Measurements from ENCODE around the gene NOL6. TPM values are rescaled to one million over a fixed set of nuclear protein-coding genes. Genes with fewer than 3 reads are reported as not detected.

The NOL6 gene
- total RNA-seq, 1 donor from 2014 or later = 34.3 TPM

- Mint-ChIP-seq H3K9me3 (ENCODE audit: unreplicated experiment) (no peaks in the 10 kb centered on the region), H3K27ac (ENCODE audit: unreplicated experiment) (no peak overlapping the region), H3K27me3 (ENCODE audit: unreplicated experiment) (no peaks in the 10 kb centered on the region), H3K36me3 (ENCODE audit: unreplicated experiment) (peaks cover 4% of the 10 kb centered on the region), H3K4me1 (ENCODE audit: unreplicated experiment) (peaks cover 6% of the 10 kb centered on the region), H3K4me3 (ENCODE audit: unreplicated experiment) (no peak overlapping the region)
- no peak for DNase-seq (ENCODE audit: extremely low spot score, unreplicated experiment)
- TF ChIP-seq CTCF (IDR thresholded peaks at IDR 0.05) = no peak
Observed at GRCh38 chr9:33480976-33481375, 7.3 kb upstream of the NOL6 start.

GRCh38 chr9:33480106-33480505, 6.4 kb upstream of the NOL6 start:
- Mint-ChIP-seq H3K9me3 (ENCODE audit: unreplicated experiment) (no peaks in the 10 kb centered on the region), H3K4me3 (ENCODE audit: unreplicated experiment) (no peak overlapping the region), H3K36me3 (ENCODE audit: unreplicated experiment) (peaks cover 4% of the 10 kb centered on the region), H3K4me1 (ENCODE audit: unreplicated experiment) (peaks cover 6% of the 10 kb centered on the region), H3K27ac (ENCODE audit: unreplicated experiment) (no peak overlapping the region), H3K27me3 (ENCODE audit: unreplicated experiment) (no peaks in the 10 kb centered on the region)
- DNase-seq (ENCODE audit: extremely low spot score, unreplicated experiment) = peak; percentile 54
- no peak for TF ChIP-seq CTCF (IDR thresholded peaks at IDR 0.05)

DNA sequence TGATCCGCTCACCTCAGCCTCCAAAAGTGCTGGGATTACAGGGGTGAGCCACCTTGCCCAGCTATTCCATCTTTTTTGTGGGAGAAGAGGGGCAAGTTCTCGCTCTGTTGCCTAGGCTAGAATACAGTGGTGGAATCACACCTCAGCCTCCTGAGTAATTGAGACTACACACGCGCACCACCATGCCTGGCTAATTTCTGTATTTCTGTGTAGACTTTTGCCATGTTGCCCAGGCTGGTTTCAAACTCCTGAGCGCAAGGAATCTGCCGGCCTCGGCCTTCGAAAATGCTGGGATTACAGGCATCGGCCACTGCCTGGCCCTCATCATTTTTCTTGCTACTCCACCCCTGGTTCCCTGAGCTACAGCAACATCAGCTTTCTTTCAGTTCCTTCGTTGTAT, 2.8 kb upstream of the NOL6 start:
- peaks cover 6% of the 10 kb centered on the region for H3K36me3 Mint-ChIP-seq (ENCODE audit: unreplicated experiment)
- peak; percentile 72 for DNase-seq (ENCODE audit: extremely low spot score, unreplicated experiment)
- H3K9me3 Mint-ChIP-seq (ENCODE audit: unreplicated experiment) = no peaks in the 10 kb centered on the region
- H3K27me3 Mint-ChIP-seq (ENCODE audit: unreplicated experiment) = no peaks in the 10 kb centered on the region
- H3K4me3 Mint-ChIP-seq (ENCODE audit: unreplicated experiment) = no peak overlapping the region
- no peak overlapping the region for H3K27ac Mint-ChIP-seq (ENCODE audit: unreplicated experiment)
- H3K4me1 Mint-ChIP-seq (ENCODE audit: unreplicated experiment) = peaks cover 26% of the 10 kb centered on the region
- no peak for TF ChIP-seq CTCF (IDR thresholded peaks at IDR 0.05)

GRCh38 chr9:33475357-33475756, 1.6 kb upstream of the NOL6 start:
- Mint-ChIP-seq H3K27ac (ENCODE audit: unreplicated experiment) (no peak overlapping the region), H3K4me1 (ENCODE audit: unreplicated experiment) (peaks cover 28% of the 10 kb centered on the region), H3K27me3 (ENCODE audit: unreplicated experiment) (no peaks in the 10 kb centered on the region), H3K4me3 (ENCODE audit: unreplicated experiment) (no peak overlapping the region), H3K9me3 (ENCODE audit: unreplicated experiment) (no peaks in the 10 kb centered on the region), H3K36me3 (ENCODE audit: unreplicated experiment) (peaks cover 14% of the 10 kb centered on the region)
- DNase-seq (ENCODE audit: extremely low spot score, unreplicated experiment) = peak; percentile 17
- no peak for TF ChIP-seq CTCF (IDR thresholded peaks at IDR 0.05)

DNA sequence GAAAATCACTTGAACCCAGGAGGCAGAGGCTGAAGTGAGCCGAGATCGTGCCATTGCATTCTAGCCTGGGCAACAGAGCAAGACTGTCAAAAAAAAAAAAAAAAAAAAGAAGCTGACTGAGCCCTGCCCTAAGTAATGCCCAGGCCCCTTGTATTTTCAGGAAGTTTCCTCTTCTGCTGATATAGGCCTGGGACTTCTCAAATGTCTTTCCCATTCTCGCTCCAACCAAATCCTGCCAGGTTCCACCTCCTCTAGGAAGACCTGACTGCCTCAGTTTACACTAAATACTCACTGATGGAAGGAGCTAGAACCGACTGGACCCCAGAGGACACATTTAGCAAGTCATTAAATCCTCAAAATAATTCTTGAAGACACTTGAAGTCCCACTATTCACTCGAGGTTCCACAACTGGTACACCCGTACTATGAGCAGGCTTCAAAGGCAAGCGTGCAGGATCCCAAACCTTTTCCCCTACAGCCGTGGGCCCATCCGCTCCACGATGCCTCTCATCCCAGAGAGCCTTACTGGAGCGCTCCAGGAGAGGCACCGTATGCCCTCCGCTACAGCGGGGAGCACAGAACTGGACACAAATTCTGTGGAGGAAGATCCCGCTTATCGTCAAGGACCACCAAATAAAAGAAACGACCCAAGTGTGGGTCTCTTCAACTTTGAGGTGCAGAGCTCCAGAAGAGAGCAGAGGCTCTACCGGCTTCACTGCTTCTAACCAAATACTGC, 676 bp downstream of the NOL6 start:
- Mint-ChIP-seq H3K36me3 (ENCODE audit: unreplicated experiment) (peaks cover 24% of the 10 kb centered on the region), H3K4me1 (ENCODE audit: unreplicated experiment) (peaks cover 23% of the 10 kb centered on the region), H3K4me3 (ENCODE audit: unreplicated experiment) (peak overlapping the region; percentile 99), H3K27me3 (ENCODE audit: unreplicated experiment) (no peaks in the 10 kb centered on the region), H3K27ac (ENCODE audit: unreplicated experiment) (peak overlapping the region; percentile 95), H3K9me3 (ENCODE audit: unreplicated experiment) (no peaks in the 10 kb centered on the region)
- no peak for TF ChIP-seq CTCF (IDR thresholded peaks at IDR 0.05)
- peak; percentile 67 for DNase-seq (ENCODE audit: extremely low spot score, unreplicated experiment)

All from osteocyte (in vitro differentiated cells).